DMS79 (cell line): ENCODE measurements around the gene OR2T35.

Source experiments
- DNase-seq: peaks from one replicate; lab custom pipeline; 2025; lab: John Stamatoyannopoulos, UW

Gene OR2T35

DNA sequence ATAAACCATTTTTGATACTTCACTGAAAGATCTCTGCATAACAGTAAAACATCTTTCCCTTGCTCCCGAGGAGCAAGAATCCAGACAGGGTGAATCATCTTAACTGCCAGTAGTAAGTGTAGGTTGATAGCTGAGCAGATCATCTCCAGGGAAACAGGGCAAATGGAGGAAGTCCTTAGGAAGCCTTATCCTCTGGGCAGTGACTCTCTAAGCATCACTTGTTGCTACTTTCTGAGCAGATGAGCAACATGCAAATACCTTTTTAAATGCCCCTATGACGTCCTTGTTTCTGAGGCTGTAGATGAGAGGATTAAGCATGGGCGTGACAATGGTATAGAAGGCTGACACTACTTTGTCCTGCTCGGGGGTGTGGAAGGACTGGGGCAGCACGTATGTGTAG is 19.1 kb downstream of the OR2T35 start:
- DNase-seq, result no peak

DNA sequence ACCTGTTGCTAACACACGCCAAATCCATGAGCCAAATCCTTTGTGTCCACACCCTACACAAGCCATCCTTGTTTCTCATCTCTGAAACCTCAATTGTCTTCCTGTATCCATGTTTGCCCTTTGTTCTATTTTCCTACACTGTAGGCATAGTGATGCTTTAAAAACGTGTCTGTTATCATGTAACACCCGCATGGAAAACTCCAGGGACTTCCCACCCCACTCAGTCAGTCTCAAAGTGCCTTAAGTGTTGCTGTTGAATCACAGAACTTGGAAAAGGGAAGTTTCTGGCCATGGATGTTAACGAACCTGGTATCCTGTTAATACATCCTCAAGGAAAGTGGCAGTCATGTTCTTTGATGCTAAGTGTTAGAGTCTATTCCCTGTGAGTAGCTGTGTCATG is 19.9 kb downstream of the OR2T35 start:
- DNase-seq, result no peak

- no peak for DNase-seq
These were observed 22.5 kb downstream of the OR2T35 start for GRCh38 chr1:248622570-248623001.

GRCh38 chr1:248621770-248622169 is 23.3 kb downstream of the OR2T35 start:
- no peak for DNase-seq

DNA sequence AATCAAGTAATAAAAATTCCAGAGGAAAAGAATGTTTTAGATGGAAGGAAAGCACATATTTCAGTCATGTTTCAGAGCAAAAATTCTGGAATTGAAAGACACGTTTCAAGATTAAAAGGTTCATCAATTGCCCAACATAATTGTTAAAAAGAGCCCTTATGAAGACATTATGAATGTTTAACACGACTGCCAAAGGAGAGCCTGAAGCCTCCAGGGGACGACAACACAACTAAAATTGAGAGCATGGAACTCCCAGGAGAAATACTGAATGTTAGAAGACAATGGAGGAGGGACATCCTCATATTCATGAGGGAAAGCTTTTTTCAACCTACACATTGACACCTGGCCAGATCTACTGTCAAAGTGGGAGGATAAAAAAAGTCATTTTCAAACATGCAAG is 26.2 kb downstream of the OR2T35 start:
- DNase-seq, result no peak

DNA sequence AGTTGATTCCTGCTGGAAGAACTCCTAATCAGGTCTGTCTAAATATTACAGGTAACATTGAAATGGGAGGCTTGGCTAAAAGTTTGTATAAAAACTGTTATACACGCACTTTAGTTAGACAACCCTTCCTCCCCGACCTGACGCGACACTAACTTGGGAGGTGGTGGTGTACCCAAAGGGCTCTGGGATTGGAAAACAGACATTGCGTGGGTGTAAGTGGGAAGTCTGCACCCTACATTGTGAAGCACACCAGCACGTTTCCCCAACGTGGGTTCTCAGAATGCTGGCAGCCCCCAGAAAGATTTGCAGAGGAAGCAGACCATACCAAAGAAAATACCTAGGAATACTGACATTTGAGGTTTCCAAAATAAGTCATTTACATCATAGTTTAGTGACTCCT is 27.0 kb downstream of the OR2T35 start:
- DNase-seq, result no peak

DNA sequence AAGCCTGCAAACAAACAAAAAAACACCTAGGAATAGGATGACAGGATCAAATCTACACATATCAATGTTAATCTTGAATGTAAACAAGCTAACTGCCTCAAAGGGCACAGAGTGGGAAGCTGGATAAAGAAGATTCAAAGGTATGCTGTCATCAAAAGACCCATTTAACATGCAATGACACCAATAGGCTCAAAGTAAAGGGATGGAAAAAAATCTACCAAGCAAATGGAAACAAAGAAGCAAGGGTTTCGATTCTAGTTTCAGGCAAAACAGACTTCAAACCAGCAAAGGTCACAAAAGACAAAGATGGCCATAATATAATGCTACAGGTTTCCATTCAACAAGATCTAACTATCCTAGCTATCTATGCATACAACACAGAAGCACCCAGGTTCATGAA is 31.3 kb downstream of the OR2T35 start:
- no peak for DNase-seq

- no peak for DNase-seq
These were observed 33.1 kb downstream of the OR2T35 start for GRCh38 chr1:248611883-248612414.

DNA sequence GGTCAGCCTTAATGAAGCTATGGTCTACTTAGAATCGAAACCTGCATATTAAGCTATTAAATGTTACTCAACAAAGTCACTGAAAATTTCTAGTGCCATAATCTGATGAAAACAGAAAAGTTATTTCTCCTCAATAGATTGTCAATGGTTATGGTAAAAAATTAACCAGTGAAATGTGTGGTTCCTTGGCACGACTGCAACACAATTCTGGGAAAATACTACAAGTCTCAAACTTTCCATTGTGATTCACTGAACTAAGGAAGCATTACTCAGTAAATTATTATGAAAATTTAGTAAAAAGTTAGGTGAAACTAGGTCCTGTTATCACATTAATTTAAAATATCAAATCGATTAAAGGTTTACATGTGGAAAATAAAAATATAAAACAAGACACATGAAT is 34.8 kb downstream of the OR2T35 start:
- no peak for DNase-seq

- DNase-seq, result no peak
These were observed 45.7 kb downstream of the OR2T35 start for GRCh38 chr1:248599396-248599795.

DNA sequence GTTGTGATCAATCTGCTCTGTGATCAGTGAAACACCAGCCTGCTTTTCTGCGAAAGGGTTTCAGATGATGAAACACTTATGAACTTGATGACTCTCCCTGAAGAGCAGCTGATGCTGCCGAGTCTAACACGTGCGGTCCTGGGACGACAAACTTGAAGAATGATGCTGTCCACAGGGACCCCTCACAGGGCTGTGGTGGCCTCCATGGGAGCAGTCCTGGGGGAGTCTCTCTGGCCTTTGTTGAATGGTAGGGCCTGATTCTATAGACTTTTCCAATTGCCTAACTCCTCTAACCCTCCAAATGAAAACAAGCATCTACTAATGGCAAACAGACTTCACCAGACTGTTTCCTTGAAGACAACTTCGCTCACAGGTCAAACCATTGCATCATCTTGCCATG is 47.5 kb downstream of the OR2T35 start, which contains the start of gene OR2T10:
Gene OR2T10, minus strand, starts transcription at position 112 of the 400 bp plus-strand sequence. CDS start 3,932 bp downstream, outside the sequence.
- no peak for DNase-seq

DNA sequence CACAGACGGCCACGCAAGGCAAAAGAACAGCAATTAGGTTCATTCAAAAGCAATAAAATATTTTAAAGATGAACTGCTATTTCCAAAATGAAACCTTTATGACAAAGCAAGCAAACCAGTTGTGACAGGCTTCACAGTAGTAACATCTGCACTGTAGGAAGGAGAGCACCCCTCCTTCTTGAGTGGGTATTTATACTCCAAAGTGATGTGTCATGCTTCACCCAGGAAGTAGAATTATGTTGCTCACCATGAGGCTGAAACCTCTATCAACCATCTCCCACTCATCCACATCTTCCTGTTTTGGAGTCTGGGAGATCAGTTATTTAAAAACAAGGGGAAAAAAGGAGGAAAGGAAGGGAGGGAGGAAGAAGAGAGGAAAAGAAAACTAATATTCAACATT is 48.5 kb downstream of the OR2T35 start:
- DNase-seq, result no peak

- no peak for DNase-seq
These were observed 51.9 kb downstream of the OR2T35 start for GRCh38 chr1:248593226-248593625.

DNA sequence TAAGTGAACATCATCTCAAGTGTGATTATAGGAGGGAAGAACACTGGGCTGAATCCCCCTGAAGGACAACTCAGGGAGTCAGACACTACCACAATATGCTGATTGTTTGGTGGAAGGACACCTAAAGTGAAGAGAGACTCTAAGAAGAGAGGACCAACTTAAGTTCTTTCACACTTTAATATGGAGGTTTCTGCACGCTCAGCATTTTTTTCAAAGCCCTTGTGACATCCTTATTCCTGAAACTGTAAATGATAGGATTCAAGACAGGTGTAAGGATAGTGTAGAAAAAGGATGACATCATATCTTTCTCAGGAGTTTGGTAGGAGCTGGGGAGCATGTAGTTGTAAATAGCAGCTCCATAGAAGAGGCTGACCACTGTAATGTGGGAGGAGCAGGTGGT is 52.4 kb downstream of the OR2T35 start:
- DNase-seq, result no peak

DNA sequence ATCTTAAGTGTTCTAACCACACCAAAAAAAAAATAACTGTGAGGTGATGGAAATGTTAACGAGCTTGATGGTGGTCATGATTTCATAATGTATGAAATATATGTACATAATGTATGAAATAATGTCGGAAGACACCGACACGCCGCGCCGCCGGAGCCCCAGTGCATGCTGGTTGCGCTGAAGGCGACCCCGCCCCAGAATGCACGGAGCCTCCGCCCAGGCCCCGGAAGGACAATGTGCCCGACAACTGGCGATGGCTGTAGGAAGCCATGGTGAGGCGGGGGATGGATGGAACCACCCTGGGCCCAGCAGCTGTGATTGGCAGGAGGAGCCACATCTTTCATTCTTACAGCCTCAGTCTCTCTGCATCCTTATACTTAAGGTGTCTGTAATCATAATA is 55.0 kb downstream of the OR2T35 start:
- no peak for DNase-seq

DNA sequence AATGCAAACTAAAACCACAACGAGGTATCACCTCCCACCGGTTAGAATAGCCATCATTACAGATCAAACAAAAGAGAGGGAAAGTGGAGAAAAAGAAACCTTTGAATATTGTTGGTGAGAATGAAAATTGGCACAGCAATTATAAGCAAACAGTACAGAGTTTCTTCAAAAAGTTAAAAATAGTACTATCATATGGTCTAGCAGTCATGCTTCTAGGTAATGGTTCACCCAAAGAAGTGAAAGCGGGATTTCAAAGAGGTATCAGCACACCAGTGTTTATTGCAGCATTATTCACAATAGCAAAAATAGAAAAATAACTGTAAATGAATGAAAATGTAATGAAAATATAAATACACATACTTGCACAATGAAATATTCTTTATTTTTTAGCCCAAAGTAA is 55.7 kb downstream of the OR2T35 start:
- DNase-seq, result no peak
